ENCODE measurements around the gene RALGPS1.

The RALGPS1 gene

GRCh38 chr9:127209948-127210640 is 295.5 kb downstream of the RALGPS1 start:
- no peak for DNase-seq (ENCODE audit: low read depth)
- H3K4me3 ChIP-seq (ENCODE audit: low read depth, low read length): no peak overlapping the region
- TF ChIP-seq MAX (IDR thresholded peaks at IDR 0.05; ENCODE audit: low read depth, low read length) (no peak), CTCF (IDR thresholded peaks at IDR 0.05; ENCODE audit: low read depth, low read length) (no peak)

GRCh38 chr9:127210851-127211730 is 296.5 kb downstream of the RALGPS1 start:
- no peak for TF ChIP-seq MYC (IDR thresholded peaks at IDR 0.05; ENCODE audit: low read depth, low read length)
- no peak for TF ChIP-seq MAX (IDR thresholded peaks at IDR 0.05; ENCODE audit: low read depth, low read length)
- TF ChIP-seq POLR2A (IDR thresholded peaks at IDR 0.05; ENCODE audit: extremely low read depth, insufficient read length): no peak
- no peak for TF ChIP-seq CTCF (IDR thresholded peaks at IDR 0.05; ENCODE audit: low read depth, low read length)
- DNase-seq (ENCODE audit: low read depth): no peak
- H3K4me3 ChIP-seq (ENCODE audit: low read depth, low read length): no peak overlapping the region

GRCh38 chr9:127211983-127212382 is 297.4 kb downstream of the RALGPS1 start:
- no peak overlapping the region for H3K4me3 ChIP-seq (ENCODE audit: low read depth, low read length)
- DNase-seq (ENCODE audit: low read depth): no peak
- TF ChIP-seq POLR2A (IDR thresholded peaks at IDR 0.05; ENCODE audit: extremely low read depth, insufficient read length): no peak
- no peak for TF ChIP-seq CTCF (IDR thresholded peaks at IDR 0.05; ENCODE audit: low read depth, low read length)
- no peak for TF ChIP-seq MAX (IDR thresholded peaks at IDR 0.05; ENCODE audit: low read depth, low read length)
- TF ChIP-seq MYC (IDR thresholded peaks at IDR 0.05; ENCODE audit: low read depth, low read length): no peak

GRCh38 chr9:127212453-127212852 is 297.9 kb downstream of the RALGPS1 start:
- no peak for DNase-seq (ENCODE audit: low read depth)
- no peak for TF ChIP-seq MYC (IDR thresholded peaks at IDR 0.05; ENCODE audit: low read depth, low read length)
- TF ChIP-seq CTCF (IDR thresholded peaks at IDR 0.05; ENCODE audit: low read depth, low read length): no peak
- TF ChIP-seq POLR2A (IDR thresholded peaks at IDR 0.05; ENCODE audit: extremely low read depth, insufficient read length): no peak
- no peak for TF ChIP-seq MAX (IDR thresholded peaks at IDR 0.05; ENCODE audit: low read depth, low read length)
- no peak overlapping the region for H3K4me3 ChIP-seq (ENCODE audit: low read depth, low read length)

- TF ChIP-seq CTCF (IDR thresholded peaks at IDR 0.05; ENCODE audit: low read depth, low read length) (no peak), MAX (IDR thresholded peaks at IDR 0.05; ENCODE audit: low read depth, low read length) (no peak), POLR2A (IDR thresholded peaks at IDR 0.05; ENCODE audit: extremely low read depth, insufficient read length) (no peak), MYC (IDR thresholded peaks at IDR 0.05; ENCODE audit: low read depth, low read length) (no peak)
- no peak overlapping the region for H3K4me3 ChIP-seq (ENCODE audit: low read depth, low read length)
- no peak for DNase-seq (ENCODE audit: low read depth)
Observed at GRCh38 chr9:127213859-127214258, 299.3 kb downstream of the RALGPS1 start.
